ENCODE data around the gene PPP2R2C.

The PPP2R2C gene

DNA sequence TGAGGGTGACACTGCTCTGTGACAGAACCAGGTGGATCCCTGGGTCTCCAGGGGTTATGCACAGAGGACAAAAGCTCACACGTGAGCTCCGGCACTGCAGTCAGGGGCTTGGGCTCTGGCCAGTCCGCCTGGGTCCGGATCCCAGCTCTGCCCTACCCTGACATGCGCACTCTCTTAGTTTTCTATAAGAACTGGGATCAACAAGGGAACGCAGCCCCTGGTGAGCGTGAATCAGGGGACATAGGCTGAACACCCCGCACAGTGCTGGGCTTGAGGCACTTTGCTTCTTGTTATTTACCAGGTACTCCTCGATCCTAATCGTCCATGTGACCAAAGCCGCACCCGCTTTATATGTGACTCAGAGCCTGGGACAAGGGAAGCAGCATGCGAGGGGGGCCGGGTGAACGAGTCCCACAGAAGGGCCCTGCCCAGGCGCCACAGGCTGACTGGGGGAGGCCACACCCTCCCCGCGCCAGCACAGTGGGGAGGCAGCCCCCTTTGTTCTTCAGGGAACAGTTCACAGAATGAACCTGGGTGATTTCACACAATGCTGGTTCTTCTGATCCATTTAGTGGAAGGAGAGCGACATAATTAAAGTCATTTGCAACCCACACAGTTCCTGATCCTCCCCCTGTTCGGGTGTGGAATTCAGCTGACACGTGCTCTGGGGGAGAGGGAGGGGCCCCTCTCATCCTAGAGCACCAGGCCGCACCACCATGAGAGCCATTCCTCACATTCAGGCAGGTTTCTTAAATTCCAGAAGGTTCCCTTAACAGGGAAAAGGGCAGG, 147.2 kb downstream of the PPP2R2C start:
- H3K36me3 ChIP-seq (ENCODE audit: insufficient read depth, low read length) = no peaks in the 10 kb centered on the region
- no peak overlapping the region for H3K4me2 ChIP-seq (ENCODE audit: low read length)
- no peak overlapping the region for H3K9ac ChIP-seq (ENCODE audit: low read depth, low read length)
- H3K4me1 ChIP-seq (ENCODE audit: control insufficient read depth, insufficient read depth, low read length) = no peaks in the 10 kb centered on the region
- H3K27me3 ChIP-seq (ENCODE audit: control insufficient read depth, insufficient read depth, low read length) = peaks cover 7% of the 10 kb centered on the region
- no peak overlapping the region for H3K4me3 ChIP-seq (ENCODE audit: low read length)
- H3K9me3 ChIP-seq (replicated peaks; ENCODE audit: low read length) = no peaks in the 10 kb centered on the region

DNA sequence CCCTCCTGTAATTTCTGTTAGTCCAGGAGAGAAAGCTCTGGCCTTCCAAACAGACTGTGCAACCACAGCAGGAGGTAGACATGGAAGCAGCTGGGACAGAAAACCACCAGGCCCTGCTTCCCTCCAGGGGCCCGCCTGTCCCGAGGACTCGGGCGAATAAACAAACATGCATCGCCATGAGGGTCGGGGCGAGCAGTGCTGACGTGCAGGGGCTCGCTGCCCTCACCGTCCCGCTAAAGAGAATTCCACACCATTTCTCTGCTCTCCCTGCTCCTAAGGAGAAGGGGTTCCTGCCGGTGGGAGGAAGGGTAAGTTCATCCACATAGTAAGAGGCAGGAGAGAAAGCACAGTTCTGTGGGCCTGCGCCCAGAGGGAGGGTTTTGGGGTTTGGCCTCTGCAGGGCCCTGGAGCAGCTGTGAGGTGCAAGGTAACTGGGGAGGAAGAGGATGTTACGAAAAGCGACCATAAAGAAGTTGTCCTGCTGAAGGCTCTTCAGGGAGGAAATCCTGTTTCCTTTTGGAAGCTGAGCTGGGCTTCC, 147.9 kb downstream of the PPP2R2C start:
- Histone ChIP-seq H3K4me3 (ENCODE audit: low read length) (no peak overlapping the region), H3K27me3 (ENCODE audit: control insufficient read depth, insufficient read depth, low read length) (peaks cover 7% of the 10 kb centered on the region), H3K9ac (ENCODE audit: low read depth, low read length) (no peak overlapping the region)

DNA sequence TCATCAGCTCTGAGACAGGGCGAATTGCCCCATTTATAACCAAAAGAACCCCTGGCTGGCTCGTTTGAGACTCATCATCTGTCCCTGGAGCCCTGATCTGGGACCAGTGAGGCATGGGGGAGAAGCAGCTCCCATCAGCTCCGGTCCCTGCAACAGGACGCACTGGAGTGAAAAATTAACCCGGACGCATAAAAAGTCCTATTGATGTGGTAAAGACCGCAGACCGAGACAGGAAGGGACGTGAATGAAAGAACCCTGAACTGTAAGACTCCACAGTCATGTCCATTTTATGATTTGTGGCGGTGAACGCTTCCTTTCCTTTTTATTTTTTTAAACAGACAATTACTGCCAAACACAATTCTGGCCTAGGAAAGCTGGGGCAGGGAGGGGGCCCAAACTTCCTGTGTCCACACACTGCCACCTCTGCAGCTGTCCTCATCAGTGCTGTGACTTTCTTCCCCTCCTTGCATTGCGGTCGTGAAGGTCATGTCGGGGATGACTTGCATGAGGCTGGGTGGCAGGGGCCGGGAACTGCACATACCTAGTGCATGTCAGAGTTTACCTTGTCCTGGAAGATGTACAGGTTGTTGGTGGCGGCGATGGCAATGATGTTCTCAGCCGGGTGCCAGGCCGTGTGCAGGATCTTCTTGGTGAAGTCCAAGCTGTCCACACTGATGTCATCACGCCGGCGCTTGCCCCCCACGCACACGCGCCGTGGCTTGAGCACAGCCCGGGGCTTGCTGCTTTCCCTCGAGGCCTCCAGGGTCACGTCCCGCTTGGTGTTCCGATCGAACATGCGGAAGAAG, 149.4 kb downstream of the PPP2R2C start:
- Histone ChIP-seq H3K9me3 (replicated peaks; ENCODE audit: low read length) (no peaks in the 10 kb centered on the region), H3K4me3 (ENCODE audit: low read length) (no peak overlapping the region), H3K27me3 (ENCODE audit: control insufficient read depth, insufficient read depth, low read length) (peaks cover 2% of the 10 kb centered on the region), H3K4me2 (ENCODE audit: low read length) (no peak overlapping the region), H3K36me3 (ENCODE audit: insufficient read depth, low read length) (no peaks in the 10 kb centered on the region), H3K4me1 (ENCODE audit: control insufficient read depth, insufficient read depth, low read length) (no peaks in the 10 kb centered on the region), H3K9ac (ENCODE audit: low read depth, low read length) (no peak overlapping the region)

More for the DNA sequence above, 147.9 kb downstream of the PPP2R2C start:
- Histone ChIP-seq H3K9me3 (replicated peaks; ENCODE audit: low read length) (no peaks in the 10 kb centered on the region), H3K4me1 (ENCODE audit: control insufficient read depth, insufficient read depth, low read length) (no peaks in the 10 kb centered on the region), H3K36me3 (ENCODE audit: insufficient read depth, low read length) (no peaks in the 10 kb centered on the region), H3K4me2 (ENCODE audit: low read length) (no peak overlapping the region)

DNA sequence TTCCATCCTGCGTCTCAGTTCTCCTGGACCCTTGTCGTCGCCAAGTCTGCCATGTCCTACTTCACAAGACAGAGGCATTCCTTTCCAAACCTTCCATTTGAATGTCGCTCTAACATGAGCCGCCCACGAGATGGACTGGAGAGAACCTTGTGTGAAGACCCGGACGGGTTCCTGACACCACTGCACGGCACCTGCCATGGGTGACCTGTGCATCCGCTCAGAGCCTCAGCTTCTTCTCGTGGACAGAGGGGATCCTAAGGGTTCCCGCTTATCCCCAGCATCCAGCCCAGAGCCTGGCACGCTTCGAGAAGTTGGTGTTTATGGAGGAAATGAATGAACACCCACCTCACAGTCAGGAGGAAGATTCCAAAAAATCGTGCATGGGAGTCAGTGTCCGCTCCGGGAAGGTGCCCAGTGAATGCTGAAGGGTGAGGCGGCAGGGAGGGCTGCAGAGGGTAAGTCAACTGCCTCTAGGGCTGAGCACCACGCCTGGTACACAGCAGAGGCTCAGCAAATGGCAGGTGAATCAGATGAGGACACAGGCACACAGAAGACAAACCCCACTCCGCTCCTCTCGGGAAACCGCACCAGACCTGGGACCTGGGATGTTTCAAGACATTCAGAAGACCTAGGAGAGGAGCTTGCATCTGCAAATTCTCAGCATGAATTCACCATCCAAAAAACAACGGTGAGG, 150.2 kb downstream of the PPP2R2C start:
- Histone ChIP-seq H3K36me3 (ENCODE audit: insufficient read depth, low read length) (no peaks in the 10 kb centered on the region), H3K27me3 (ENCODE audit: control insufficient read depth, insufficient read depth, low read length) (peaks cover 4% of the 10 kb centered on the region), H3K9me3 (replicated peaks; ENCODE audit: low read length) (no peaks in the 10 kb centered on the region), H3K9ac (ENCODE audit: low read depth, low read length) (no peak overlapping the region), H3K4me3 (ENCODE audit: low read length) (no peak overlapping the region), H3K4me2 (ENCODE audit: low read length) (no peak overlapping the region), H3K4me1 (ENCODE audit: control insufficient read depth, insufficient read depth, low read length) (no peaks in the 10 kb centered on the region)

DNA sequence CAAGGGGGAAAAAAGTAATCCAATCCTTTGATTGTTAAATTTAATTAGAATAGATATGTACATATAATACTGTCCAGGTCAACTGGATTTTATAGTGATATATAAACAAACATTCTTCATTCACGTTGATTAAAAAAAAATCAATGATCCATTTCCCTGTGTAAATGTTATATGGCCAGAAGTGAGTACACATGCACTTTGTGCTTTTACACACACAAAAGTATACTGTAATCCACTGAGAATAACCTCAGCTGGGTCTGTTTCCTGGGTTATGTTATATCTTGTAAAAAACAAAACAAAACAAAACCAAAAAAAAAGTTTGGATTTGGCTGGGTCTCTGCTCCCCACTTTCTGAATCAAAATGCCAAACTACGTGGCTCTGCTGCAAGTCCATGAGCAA, 151.1 kb downstream of the PPP2R2C start:
- Histone ChIP-seq H3K4me2 (ENCODE audit: low read length) (no peak overlapping the region), H3K36me3 (ENCODE audit: insufficient read depth, low read length) (no peaks in the 10 kb centered on the region), H3K4me3 (ENCODE audit: low read length) (no peak overlapping the region), H3K9me3 (replicated peaks; ENCODE audit: low read length) (no peaks in the 10 kb centered on the region), H3K27me3 (ENCODE audit: control insufficient read depth, insufficient read depth, low read length) (peaks cover 8% of the 10 kb centered on the region), H3K9ac (ENCODE audit: low read depth, low read length) (no peak overlapping the region), H3K4me1 (ENCODE audit: control insufficient read depth, insufficient read depth, low read length) (no peaks in the 10 kb centered on the region)

DNA sequence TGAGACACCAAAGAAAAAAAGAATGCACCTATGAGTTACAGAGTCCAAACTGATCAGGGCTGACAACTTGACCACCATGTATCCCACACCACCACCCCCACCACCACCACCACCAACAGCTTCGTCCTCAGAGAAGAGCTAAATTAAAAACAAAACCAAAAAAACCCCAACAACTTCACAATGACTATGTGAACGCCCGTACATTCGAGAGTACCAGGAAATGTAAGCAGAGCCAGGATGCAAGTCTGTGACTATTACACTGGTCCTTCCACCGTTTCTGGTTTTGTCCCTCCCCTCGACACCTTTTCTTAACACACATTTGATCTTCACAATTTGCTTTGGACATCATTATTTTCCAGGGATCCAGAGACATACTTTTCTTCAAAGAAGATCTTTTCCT, 151.8 kb downstream of the PPP2R2C start:
- H3K9me3 ChIP-seq (replicated peaks; ENCODE audit: low read length) = no peaks in the 10 kb centered on the region
- H3K4me1 ChIP-seq (ENCODE audit: control insufficient read depth, insufficient read depth, low read length) = no peaks in the 10 kb centered on the region
- no peaks in the 10 kb centered on the region for H3K36me3 ChIP-seq (ENCODE audit: insufficient read depth, low read length)
- H3K9ac ChIP-seq (ENCODE audit: low read depth, low read length) = no peak overlapping the region
- H3K27me3 ChIP-seq (ENCODE audit: control insufficient read depth, insufficient read depth, low read length) = peaks cover 9% of the 10 kb centered on the region
- H3K4me3 ChIP-seq (ENCODE audit: low read length) = no peak overlapping the region
- H3K4me2 ChIP-seq (ENCODE audit: low read length) = no peak overlapping the region

DNA sequence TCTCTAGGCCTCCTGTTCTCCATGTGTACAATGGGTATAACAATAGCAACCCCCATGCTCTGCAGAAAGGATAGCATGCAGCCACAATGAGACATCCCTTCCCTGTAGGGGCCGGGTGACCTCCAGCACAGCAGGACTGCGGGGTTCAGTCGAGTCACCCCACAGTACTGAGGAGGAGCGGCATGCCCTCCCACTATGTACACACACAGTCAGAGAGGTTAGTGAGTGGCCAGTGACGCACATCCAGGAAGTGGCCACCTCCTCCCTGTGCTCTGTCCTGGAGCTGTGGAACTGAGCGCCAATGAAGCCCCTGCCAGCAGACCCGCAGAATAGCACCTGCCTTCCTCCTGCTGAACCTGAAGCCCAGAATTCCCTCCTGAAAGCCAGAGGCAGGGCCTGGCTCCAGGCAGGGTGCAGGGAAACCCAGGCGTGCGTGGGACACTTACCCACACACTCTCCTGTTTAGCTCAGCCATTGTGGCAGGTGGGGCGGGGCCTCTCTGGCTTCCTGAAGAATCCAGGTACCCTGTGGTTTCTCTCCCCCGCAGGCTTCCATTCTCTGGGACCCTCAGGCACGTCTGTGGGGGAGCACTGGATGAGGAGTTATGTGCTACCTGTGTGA, 152.8 kb downstream of the PPP2R2C start:
- H3K9ac ChIP-seq (ENCODE audit: low read depth, low read length) = no peak overlapping the region
- H3K4me2 ChIP-seq (ENCODE audit: low read length) = no peak overlapping the region
- H3K4me3 ChIP-seq (ENCODE audit: low read length) = no peak overlapping the region
- H3K9me3 ChIP-seq (replicated peaks; ENCODE audit: low read length) = no peaks in the 10 kb centered on the region
- no peaks in the 10 kb centered on the region for H3K36me3 ChIP-seq (ENCODE audit: insufficient read depth, low read length)
- H3K27me3 ChIP-seq (ENCODE audit: control insufficient read depth, insufficient read depth, low read length) = peaks cover 9% of the 10 kb centered on the region
- H3K4me1 ChIP-seq (ENCODE audit: control insufficient read depth, insufficient read depth, low read length) = no peaks in the 10 kb centered on the region

DNA sequence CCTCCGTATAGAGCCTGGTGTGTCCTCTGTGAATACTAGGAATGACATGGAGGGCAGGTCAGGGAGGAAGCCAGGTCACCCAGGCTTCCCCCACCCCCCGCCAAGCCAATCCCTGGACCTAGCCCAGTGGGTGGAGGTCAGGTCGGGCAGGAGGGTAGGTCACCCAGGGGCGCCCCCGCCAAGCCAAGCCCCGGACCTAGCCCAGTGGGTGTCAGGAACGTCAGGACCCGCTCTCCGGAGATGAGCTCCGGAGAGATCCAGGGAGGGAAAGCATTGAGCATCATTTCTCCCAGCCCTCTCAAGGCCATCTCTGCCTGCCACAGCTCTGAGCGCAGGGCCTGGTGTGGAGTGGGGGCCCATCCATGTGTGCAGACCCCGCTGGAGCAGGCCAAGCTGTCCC, 154.2 kb downstream of the PPP2R2C start:
- Histone ChIP-seq H3K4me2 (ENCODE audit: low read length) (no peak overlapping the region), H3K4me1 (ENCODE audit: control insufficient read depth, insufficient read depth, low read length) (no peaks in the 10 kb centered on the region), H3K9ac (ENCODE audit: low read depth, low read length) (no peak overlapping the region), H3K9me3 (replicated peaks; ENCODE audit: low read length) (no peaks in the 10 kb centered on the region), H3K4me3 (ENCODE audit: low read length) (no peak overlapping the region), H3K27me3 (ENCODE audit: control insufficient read depth, insufficient read depth, low read length) (peaks cover 13% of the 10 kb centered on the region), H3K36me3 (ENCODE audit: insufficient read depth, low read length) (no peaks in the 10 kb centered on the region)

DNA sequence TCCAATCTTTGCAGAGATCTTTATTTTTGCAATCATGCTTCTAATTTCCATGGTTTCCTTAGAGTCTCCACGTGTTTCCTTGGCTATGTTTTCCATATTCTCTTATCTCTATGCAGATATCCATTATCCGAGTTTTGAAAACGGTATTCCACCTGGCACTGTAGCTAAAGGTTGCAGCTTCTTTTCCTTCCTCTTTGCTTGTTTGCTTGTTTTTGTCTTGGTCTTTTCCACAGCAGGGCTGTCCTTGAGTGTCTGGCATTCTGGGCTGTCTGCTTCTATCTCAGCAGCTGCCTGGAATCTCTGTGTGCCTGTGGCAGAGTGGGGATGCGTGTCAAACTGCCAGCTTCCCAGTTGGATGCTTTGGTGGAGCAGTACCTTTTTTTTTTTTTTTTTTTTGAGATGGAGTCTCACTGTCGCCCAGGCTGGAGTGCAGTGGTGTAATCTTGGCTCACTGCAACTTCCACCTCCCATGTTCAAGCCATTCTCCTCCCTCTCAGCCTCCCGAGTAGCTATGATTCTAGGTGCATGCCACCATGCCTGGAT, 155.9 kb downstream of the PPP2R2C start:
- Histone ChIP-seq H3K4me3 (ENCODE audit: low read length) (no peak overlapping the region), H3K4me2 (ENCODE audit: low read length) (no peak overlapping the region), H3K4me1 (ENCODE audit: control insufficient read depth, insufficient read depth, low read length) (no peaks in the 10 kb centered on the region), H3K27me3 (ENCODE audit: control insufficient read depth, insufficient read depth, low read length) (peaks cover 16% of the 10 kb centered on the region), H3K9ac (ENCODE audit: low read depth, low read length) (no peak overlapping the region), H3K36me3 (ENCODE audit: insufficient read depth, low read length) (no peaks in the 10 kb centered on the region), H3K9me3 (replicated peaks; ENCODE audit: low read length) (no peaks in the 10 kb centered on the region)

DNA sequence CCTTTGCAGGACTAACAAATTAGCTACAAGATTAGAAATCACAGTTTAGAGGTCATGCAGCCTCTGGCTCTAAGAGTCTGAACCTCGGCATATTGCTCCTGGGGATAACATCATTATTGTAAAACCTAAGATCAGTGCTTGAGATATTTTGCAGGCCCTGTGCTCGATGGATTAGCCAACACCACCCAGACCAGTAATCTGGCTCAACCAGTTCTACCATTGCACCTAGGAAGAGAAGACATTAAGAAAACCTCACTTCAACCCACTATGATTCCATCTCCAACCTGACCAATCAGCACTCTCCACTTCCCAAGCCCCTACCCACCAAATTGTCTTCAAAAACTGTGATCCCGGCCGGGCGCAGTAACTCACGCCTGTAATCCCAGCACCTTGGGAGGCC, 159.2 kb downstream of the PPP2R2C start:
- Histone ChIP-seq H3K4me1 (ENCODE audit: control insufficient read depth, insufficient read depth, low read length) (no peaks in the 10 kb centered on the region), H3K9ac (ENCODE audit: low read depth, low read length) (no peak overlapping the region), H3K27me3 (ENCODE audit: control insufficient read depth, insufficient read depth, low read length) (peaks cover 45% of the 10 kb centered on the region), H3K4me2 (ENCODE audit: low read length) (no peak overlapping the region), H3K9me3 (replicated peaks; ENCODE audit: low read length) (no peaks in the 10 kb centered on the region), H3K4me3 (ENCODE audit: low read length) (no peak overlapping the region), H3K36me3 (ENCODE audit: insufficient read depth, low read length) (no peaks in the 10 kb centered on the region)

DNA sequence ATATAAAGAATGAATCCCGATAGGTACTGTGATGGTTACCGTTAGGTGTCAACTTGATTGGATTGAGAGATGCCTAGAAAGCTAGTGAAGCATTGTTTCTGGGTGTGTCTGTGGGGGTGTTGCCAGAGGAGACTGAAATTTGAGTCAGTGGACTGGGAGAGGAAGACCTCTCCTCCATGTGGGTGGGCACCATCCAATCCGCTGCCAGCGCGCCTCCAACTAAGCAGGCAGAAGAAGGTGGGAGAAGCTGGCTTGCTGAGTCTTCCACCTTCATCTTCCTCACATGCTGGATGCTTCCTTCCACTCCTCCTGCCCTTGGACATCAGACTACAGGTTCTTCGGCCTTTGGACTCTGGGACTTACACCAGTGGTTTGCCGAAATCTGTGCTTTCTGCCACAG, 162.6 kb downstream of the PPP2R2C start:
- Histone ChIP-seq H3K36me3 (ENCODE audit: insufficient read depth, low read length) (no peaks in the 10 kb centered on the region), H3K4me3 (ENCODE audit: low read length) (no peak overlapping the region), H3K9me3 (replicated peaks; ENCODE audit: low read length) (no peaks in the 10 kb centered on the region), H3K9ac (ENCODE audit: low read depth, low read length) (no peak overlapping the region), H3K4me1 (ENCODE audit: control insufficient read depth, insufficient read depth, low read length) (no peaks in the 10 kb centered on the region), H3K27me3 (ENCODE audit: control insufficient read depth, insufficient read depth, low read length) (peaks cover 55% of the 10 kb centered on the region), H3K4me2 (ENCODE audit: low read length) (no peak overlapping the region)

All from skeletal muscle satellite cell (primary cell).